GM18951 (cell line): Measurements from ENCODE around the gene PLCXD1.
"Not testable (repeated sequence)": the region's sequence is repeated elsewhere in the genome, so short reads cannot be mapped to it uniquely, and the experiment has no call there.

ENCODE experiments used
- POLR2A ChIP-seq: IDR thresholded peaks from 4 replicates; pipeline ENCODE4 v1.6.1; 2011; ENCODE audit warnings: mild to moderate bottlenecking; ENCODE audit not compliant: insufficient read length, insufficient read depth; ENCODE audit errors: extremely low read depth
- in situ Hi-C: fragments of 300-500 bp; cut with MboI; formaldehyde crosslinking; loops from one replicate; pipeline ENCODE4 v1.12.0; 2022; ENCODE audit warnings: low sequenced_read_pairs, mixed read lengths, inconsistent platforms; ENCODE audit not compliant: unreplicated experiment

Gene PLCXD1

GRCh38 chrX:257681-258289 is 23.4 kb upstream of the PLCXD1 start:
- no peak for TF ChIP-seq POLR2A
- in situ Hi-C loops = no loop called here

GRCh38 chrX:258291-259040 is 22.7 kb upstream of the PLCXD1 start:
- TF ChIP-seq POLR2A = no peak
- in situ Hi-C loops = no loop called here

GRCh38 chrX:259692-260355 is 21.4 kb upstream of the PLCXD1 start:
- in situ Hi-C loops = no loop called here

GRCh38 chrX:261167-261918 is 19.8 kb upstream of the PLCXD1 start:
- in situ Hi-C loops = no loop called here
- TF ChIP-seq POLR2A = no peak

More at GRCh38 chrX:259692-260355, 21.4 kb upstream of the PLCXD1 start:
- TF ChIP-seq POLR2A = no peak

- TF ChIP-seq POLR2A = no peak
- in situ Hi-C loops = no loop called here
Measured at GRCh38 chrX:261919-262352, 19.2 kb upstream of the PLCXD1 start.

GRCh38 chrX:262381-262909 is 18.7 kb upstream of the PLCXD1 start:
- in situ Hi-C loops = no loop called here
- no peak for TF ChIP-seq POLR2A

GRCh38 chrX:264006-264405 is 17.2 kb upstream of the PLCXD1 start:
- in situ Hi-C loops = not testable (repeated sequence)

GRCh38 chrX:264634-265455 is 16.3 kb upstream of the PLCXD1 start:
- no peak for TF ChIP-seq POLR2A
- in situ Hi-C loops = no loop called here

GRCh38 chrX:265502-265901 is 15.7 kb upstream of the PLCXD1 start:
- no peak for TF ChIP-seq POLR2A
- in situ Hi-C loops = no loop called here

GRCh38 chrX:267771-268261 is 13.4 kb upstream of the PLCXD1 start:
- in situ Hi-C loops = no loop called here
- no peak for TF ChIP-seq POLR2A

GRCh38 chrX:270848-271367 is 10.3 kb upstream of the PLCXD1 start:
- TF ChIP-seq POLR2A = no peak
- in situ Hi-C loops = no loop called here

GRCh38 chrX:274904-275475 is 6.2 kb upstream of the PLCXD1 start:
- no peak for TF ChIP-seq POLR2A
- in situ Hi-C loops = no loop called here
